Measurements from ENCODE around the gene ZNF732. TPM values are rescaled to one million over a fixed set of nuclear protein-coding genes. Genes with fewer than 3 reads are reported as not detected.
"Not testable (repeated sequence)": the region's sequence is repeated elsewhere in the genome, so short reads cannot be mapped to it uniquely, and the experiment has no call there.

Gene ZNF732
- polyA plus RNA-seq, 6 donors from 2014 or later, result 0.37 TPM; not detected in 5

DNA sequence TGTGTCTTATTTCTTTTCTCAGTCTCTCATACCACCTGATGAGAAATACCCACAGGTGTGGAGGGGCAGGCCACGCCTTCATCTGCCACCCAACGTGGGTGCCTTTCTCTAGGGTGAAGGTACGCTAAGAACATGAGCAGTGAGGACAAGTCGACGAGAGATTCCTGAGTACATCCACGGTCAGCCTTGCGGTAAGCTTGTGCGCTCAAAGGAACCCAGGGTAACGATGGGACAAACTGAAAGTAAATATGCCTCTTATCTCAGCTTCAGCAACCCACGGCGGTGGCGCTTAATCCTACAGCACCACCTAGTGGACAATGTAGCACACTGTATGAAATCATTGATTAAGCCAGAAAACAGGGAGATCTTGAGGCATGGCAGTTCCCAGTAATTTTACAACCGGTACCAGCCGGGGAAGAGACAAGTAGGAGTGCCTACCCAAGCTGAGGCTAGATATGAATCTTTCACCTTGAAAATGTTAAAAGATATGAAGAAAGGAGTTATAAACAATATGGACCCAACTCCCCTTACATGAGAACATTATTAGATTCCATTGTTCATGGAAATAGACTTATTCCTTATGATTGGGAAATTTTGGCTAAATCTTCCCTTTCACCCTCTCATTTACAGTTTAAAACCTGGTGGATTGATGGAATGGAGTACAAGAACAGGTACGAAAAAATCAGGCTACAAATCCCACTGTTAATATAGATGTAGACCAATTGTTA lies 63.0 kb downstream of the ZNF732 start:
- Mint-ChIP-seq H3K9me3 (peaks cover 0 to 17% (median 8%) of the 10 kb centered on the region in 7 donors), H3K27ac (peak overlapping the region; percentile 77 to 96 (median 91)), H3K36me3 (no peaks in the 10 kb centered on the region), H3K4me1 (peaks cover 12 to 15% (median 13%) of the 10 kb centered on the region in 3 donors), H3K27me3 (no peaks in the 10 kb centered on the region), H3K4me3 (peak overlapping the region; percentile 82 to 93 (median 90))
- ATAC-seq (ENCODE audit: low read depth in 2 of 2) (peak; percentile 92 to 94), DNase-seq (peak; percentile 74)

- not testable (repeated sequence) for ATAC-seq (ENCODE audit: low read depth in 2 of 2); H3K36me3 Mint-ChIP-seq; H3K9me3 Mint-ChIP-seq; H3K27me3 Mint-ChIP-seq
- Mint-ChIP-seq H3K27ac (peak overlapping the region; percentile 77 to 96 (median 91)), H3K4me3 (peak overlapping the region; percentile 82 to 93 (median 90)), H3K4me1 (peaks cover 12 to 15% (median 13%) of the 10 kb centered on the region in 3 donors)
- peak; percentile 17 for DNase-seq
These were observed 63.9 kb downstream of the ZNF732 start for GRCh38 chr4:241411-241810.

DNA sequence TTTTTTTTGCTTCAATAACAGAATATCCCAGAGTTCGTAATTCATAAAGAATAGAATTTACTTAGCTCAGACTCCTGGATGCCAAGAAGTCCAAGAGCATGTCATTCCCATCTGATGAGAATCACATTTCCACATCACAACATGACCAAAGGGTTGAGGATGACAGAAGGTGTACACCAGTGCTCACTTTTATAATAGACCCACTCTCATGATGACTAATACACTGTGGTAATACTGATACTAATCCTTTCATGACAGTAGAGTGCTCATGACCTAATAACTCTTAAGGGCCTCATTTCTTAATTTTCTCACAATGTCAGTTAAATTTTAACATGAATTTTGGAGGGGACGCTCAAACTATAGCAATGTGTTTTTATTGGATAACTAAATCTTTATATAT lies 69.2 kb downstream of the ZNF732 start:
- Mint-ChIP-seq H3K27ac (no peak overlapping the region), H3K9me3 (peaks cover 0 to 22% (median under 1%) of the 10 kb centered on the region in 7 donors), H3K4me1 (peaks cover 0 to under 1% (median 0%) of the 10 kb centered on the region in 3 donors), H3K36me3 (peaks cover under 1 to 12% of the 10 kb centered on the region in 2 donors), H3K27me3 (no peaks in the 10 kb centered on the region), H3K4me3 (no peak overlapping the region)
- ATAC-seq (ENCODE audit: low read depth in 2 of 2) (no peak), DNase-seq (no peak)

DNA sequence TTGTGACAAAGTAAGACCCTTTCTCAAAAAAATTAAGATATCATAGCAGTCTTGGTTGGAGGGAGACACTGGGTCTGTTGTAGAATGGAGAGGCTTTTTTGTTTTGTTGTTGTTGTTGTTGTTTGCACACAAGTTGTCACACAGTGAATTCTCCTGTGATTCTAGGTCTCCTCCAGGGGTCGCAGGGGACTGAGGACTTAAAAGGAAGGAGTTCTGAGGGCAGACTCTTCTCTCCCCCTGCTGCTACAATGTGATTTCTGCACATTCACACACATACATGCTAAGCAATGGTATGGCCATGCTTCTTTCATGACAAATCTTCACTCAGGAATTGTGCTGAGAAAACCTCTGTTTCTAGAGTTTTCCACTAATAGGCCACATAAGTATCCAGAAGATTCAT lies 71.1 kb downstream of the ZNF732 start:
- Mint-ChIP-seq H3K27ac (no peak overlapping the region), H3K27me3 (no peaks in the 10 kb centered on the region), H3K9me3 (peaks cover 0 to 37% (median 14%) of the 10 kb centered on the region in 7 donors), H3K4me3 (no peak overlapping the region), H3K4me1 (peaks cover 0 to 3% (median 0%) of the 10 kb centered on the region in 3 donors), H3K36me3 (peaks cover 11 to 23% of the 10 kb centered on the region in 2 donors)
- ATAC-seq (ENCODE audit: low read depth in 2 of 2) (no peak), DNase-seq (no peak)

- no peak for DNase-seq
These were observed 81.3 kb downstream of the ZNF732 start for GRCh38 chr4:223913-224497.

More at GRCh38 chr4:223913-224497, 81.3 kb downstream of the ZNF732 start:
- Mint-ChIP-seq H3K4me1 (peaks cover 0 to 2% (median 0%) of the 10 kb centered on the region in 3 donors), H3K27ac (no peak overlapping the region), H3K27me3 (no peaks in the 10 kb centered on the region), H3K4me3 (no peak overlapping the region), H3K36me3 (peaks cover 6 to 17% of the 10 kb centered on the region in 2 donors), H3K9me3 (peaks cover 6 to 60% (median 27%) of the 10 kb centered on the region in 7 donors)
- no peak for ATAC-seq (ENCODE audit: low read depth in 2 of 2)

Other genes starting within 250 kb of the ZNF732 start
- 10 to 100 TPM in 3 of 6 donors, 1 to 10 TPM in 3; 4.0 to 11.4 (median 8.7) TPM for gene ZNF718, start 181.0 kb downstream of the ZNF732 start, polyA plus RNA-seq (ENCODE audit: low read depth in 6 of 6)
- 10 to 100 TPM; 11.5 to 19.1 (median 15.3) TPM for gene ZNF141, start 32.3 kb upstream of the ZNF732 start, polyA plus RNA-seq (ENCODE audit: low read depth in 6 of 6)
- gene ZNF721, start 193.7 kb upstream of the ZNF732 start, polyA plus RNA-seq (ENCODE audit: low read depth in 6 of 6), result 10 to 100 TPM; 31.6 to 88.4 (median 60.3) TPM
- 10 to 100 TPM; 23.3 to 62.5 (median 28.7) TPM for gene PIGG, start 193.7 kb upstream of the ZNF732 start, polyA plus RNA-seq (ENCODE audit: low read depth in 6 of 6)

Measured in naive B cell (primary cell).